DMS 273 (cell line): ENCODE results near the gene ITGB2.
A peak's percentile ranks its signal among the peaks of the same experiment; 100 is the strongest.

Experiments
- DNase-seq: peaks from one replicate; lab custom pipeline; 2025; ENCODE audit not compliant: unreplicated experiment; lab: John Stamatoyannopoulos, UW

ITGB2 gene

GRCh38 chr21:44871576-44872269 is 49.0 kb downstream of the ITGB2 start:
- no peak for DNase-seq

DNA sequence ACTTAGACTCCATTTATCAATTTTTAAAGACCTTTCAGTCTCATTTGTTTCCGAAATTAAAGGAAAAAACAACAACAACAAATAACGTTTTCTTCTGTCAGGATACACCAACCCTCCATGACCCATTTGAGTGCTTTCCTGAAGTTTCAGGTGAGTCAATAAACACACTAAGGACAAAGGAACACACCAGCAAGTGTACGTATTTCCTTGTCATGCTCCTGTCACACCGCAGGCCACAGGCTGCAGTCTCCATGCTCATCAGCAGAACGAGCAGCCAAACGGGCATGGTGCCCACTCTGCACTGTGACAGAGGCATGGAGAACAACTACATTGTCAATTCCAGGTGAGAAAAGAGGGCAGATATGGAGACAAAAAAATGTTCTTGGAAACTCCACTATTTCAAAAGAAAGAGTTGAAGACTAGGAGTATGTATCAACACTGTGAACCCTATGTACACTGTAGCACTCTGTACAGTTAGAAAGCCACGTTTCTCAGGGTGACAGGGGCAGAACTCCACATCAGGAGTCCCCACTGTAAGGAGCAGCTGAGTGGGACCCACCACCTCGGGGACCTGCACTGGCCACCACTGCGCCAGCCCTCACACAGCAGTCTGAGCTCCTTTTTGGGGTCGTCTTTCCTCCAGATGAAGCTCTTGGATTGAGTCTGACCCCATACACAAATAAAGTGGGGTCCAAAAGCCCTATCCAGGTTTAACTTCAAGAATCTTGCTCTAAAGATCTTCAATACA is 49.8 kb downstream of the ITGB2 start:
- no peak for DNase-seq

DNA sequence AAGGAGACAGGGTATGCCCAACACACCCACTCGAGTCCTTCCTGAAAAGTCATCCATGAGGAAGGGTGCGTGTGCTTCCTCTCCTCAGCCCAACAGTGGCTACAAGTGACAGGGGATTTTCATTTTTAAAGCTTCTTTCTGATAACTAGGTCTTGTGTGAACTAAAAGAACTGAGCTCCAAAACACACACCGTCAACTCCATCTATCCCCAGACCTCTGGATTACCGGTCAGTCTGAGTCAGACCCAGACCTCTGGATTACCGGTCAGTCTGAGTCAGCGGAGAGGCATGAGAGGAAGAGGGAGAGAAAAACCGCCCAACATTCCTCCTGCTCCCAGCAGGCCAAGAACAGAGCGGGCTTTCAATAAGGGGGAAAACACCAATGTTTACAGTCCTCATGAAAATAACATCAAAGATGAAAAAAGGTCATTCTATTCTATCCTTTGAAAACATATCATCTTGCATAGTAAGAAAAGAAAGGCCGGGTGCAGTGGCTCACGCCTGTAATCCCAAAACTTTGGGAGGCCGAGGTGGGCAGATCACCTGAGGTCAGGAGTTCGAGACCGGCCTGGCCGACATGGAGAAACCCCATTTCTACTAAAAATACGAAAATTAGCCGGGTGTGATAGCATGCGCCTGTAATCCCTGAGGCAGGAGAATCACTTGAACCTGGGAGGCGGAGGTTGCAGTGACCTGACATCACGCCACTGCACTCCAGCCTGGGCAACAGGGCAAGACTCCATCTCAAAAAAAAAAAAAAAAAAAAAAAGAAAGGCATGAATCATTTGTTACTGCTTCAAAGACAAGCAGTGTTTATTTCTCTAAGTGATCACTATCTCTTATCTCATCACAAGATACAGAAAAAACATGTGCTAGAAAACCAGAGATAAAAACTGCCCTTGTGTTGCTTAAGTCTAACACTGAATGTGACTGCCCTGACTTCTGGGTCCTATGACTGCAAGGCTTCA is 50.6 kb downstream of the ITGB2 start:
- no peak for DNase-seq

DNA sequence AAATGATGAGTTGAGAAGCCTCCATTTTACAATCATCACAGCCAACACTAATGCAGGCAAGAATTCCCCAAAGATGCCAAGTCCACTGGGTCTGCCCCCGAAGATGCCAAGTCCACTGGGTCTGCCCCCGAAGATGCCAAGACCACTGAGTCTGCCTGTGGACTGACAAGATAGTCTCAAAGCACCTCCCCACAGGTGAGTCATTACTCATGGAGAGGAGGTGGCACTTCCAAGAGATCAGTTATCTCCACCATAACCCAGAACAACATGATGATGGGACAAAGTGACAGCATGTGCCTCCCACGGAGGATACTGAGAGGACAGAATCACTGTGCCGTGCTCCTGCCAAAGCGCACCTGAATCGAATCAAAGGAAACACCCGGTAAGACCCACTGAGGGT is 52.0 kb downstream of the ITGB2 start:
- DNase-seq, result no peak

GRCh38 chr21:44867999-44868700 is 52.5 kb downstream of the ITGB2 start:
- no peak for DNase-seq

- DNase-seq, result no peak
Observed at GRCh38 chr21:44867464-44867863, 53.2 kb downstream of the ITGB2 start.

- peak; percentile 87 for DNase-seq
Observed at GRCh38 chr21:44866780-44867179, 53.9 kb downstream of the ITGB2 start.

GRCh38 chr21:44865561-44866280 is 55.0 kb downstream of the ITGB2 start:
- DNase-seq, result no peak

DNA sequence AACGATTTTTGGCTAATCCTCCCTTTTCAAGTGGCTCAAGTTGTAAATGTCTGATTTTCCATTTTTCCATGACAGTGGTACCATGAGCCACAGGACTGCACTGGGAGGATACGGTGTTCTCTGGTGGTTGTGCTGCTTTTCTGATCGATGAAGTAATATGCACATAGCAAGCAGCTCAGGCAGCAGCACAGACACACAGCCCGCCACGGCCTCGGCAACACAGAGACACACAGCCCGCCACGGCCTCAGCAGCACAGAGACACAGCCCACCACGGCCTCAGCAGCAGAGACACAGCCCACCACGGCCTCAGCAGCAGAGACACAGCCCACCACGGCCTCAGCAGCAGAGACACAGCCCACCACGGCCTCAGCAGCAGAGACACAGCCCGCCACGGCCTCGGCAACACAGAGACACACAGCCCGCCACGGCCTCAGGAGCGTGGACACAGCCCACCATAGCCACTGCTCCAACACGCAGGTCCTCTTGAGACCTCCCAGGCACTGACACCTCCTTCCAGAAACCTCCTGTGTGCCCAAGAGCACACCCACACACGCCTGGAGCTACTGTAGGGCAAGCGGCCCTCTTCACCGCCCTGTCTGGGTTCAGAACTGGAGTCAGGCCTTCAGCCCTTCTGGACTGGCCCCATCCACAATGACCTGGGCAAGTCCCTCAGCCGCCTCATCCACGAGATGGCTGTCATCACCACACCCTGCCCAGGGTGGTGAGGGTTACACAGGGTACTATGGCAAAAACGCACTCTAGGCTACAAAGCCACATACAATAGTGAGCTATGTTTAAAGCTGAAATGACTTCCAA is 57.6 kb downstream of the ITGB2 start:
- DNase-seq, result no peak

DNA sequence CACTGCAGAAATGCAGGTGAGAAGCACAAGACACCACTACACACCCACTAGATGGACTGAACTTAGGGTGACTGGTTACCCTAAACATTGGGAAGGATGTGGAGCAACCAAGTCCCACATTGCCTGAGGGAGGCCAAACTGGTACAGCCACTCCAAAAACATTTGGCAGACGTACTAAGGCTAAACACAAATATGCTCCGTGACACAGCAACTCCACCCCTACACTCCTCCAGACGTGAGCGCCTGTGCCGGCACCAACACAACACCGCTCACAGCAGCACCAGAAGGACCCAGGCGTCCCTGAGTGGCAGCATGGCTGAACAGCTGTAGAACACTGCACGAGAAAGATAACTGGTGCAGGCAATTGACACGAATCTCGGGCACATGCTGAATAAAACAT is 61.9 kb downstream of the ITGB2 start:
- DNase-seq, result no peak

DNA sequence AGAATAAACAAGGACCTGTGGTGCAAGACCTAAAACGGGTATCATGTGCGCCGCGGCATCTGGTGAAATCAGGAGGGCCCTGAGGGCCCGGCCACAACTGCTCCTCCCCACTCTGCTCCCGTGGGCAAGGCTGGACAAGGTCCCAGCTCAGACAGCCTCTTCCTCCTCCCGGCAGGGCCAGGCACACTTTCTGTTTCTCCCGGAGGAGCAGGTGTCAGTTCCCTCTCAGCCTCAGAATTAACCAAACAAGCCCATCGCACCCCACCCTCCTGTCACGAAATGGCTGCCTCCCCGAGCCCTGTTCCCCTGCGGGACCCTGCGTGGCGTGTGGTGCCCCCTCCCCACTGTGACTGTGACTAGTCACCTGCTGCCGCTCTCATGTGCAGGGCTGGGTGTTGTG is 62.4 kb downstream of the ITGB2 start:
- DNase-seq, result no peak

GRCh38 chr21:44857127-44857892 is 63.4 kb downstream of the ITGB2 start:
- DNase-seq, result no peak

DNA sequence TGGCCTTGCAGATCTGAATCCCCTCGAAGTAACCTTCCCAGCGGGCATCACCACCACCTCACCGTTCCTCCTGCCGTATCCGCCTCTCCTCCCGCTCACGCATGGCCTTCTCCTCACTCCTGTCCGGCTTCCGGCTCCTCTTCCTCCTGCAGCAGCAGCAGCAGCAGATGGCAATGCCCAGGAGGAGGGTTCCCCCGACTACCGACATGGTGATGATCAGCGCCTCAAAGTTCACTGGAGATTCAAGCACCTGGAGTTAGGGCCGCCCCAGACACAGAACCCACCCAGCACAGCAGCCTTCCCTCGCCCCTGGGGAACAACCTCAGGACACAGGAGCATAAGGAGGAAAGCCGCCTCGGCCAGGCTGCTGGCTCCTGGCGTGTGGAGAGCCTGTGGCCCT is 64.6 kb downstream of the ITGB2 start:
- no peak for DNase-seq

DNA sequence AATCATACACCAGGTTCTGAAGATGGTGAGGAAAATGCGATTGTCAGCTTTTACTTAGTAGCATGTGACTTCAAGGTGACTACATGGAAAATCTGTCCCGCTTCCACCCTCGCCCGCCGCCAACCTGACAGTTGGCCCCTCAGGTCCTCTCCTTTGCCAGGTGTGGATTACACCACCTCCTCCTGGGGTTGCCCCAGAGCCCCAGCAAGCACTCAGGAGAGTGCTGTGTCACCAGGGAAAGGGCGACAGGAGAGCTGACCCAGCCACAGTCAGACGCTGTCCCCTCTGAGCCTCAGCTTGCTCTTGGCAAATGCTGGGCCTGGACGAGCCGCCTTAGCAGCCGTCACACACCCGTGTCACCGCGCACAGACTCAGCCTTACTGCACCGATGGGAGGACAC is 65.1 kb downstream of the ITGB2 start:
- no peak for DNase-seq

DNA sequence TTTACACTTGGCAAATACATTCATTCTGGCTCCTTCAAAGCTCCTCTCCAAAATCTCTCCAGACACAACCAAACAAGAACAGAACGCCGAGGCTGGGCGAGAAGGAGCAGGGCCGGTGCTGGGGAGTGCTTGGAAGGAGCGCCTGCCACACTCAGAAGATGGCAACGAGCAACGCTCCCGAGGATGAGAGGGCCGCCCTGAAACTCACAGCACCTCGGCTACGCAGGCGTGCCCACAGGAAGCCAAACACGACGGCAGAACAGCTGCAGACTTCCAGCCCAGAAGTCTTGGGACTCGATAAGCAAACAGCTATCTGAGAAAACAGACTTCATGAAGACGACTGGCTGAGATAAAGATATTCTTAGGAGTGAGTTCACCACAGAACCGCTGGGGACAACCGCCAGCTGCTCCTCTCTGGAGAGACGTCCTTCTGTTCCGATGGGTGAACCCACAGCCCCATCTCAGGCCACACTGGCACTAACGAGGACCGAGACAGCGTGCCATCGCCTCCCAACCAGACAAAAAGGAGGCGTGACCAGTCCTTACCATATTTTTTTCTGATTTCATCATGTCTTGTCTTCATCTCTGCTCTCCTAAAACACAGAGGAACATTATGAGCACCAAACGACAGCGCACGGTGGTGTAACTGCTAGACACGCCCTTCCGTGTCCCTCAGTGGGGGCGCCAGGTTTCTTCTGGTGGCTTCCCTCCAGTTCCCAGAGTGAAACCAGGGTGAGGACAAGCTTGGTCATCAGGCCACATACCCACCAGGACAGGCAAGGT is 65.8 kb downstream of the ITGB2 start:
- DNase-seq, result no peak

DNA sequence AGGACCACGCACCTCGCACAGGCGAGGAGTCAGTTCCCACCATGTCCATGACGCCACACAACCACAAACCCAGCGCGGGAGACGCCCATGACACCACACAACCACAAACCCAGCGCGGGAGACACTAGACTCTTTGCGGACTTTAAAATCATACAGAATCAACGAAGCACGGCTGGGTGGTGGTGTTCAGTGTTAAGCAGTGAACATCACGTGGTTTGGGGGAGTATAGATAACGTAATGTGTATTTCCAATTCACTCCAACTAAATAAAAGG is 66.4 kb downstream of the ITGB2 start:
- DNase-seq, result no peak

DNA sequence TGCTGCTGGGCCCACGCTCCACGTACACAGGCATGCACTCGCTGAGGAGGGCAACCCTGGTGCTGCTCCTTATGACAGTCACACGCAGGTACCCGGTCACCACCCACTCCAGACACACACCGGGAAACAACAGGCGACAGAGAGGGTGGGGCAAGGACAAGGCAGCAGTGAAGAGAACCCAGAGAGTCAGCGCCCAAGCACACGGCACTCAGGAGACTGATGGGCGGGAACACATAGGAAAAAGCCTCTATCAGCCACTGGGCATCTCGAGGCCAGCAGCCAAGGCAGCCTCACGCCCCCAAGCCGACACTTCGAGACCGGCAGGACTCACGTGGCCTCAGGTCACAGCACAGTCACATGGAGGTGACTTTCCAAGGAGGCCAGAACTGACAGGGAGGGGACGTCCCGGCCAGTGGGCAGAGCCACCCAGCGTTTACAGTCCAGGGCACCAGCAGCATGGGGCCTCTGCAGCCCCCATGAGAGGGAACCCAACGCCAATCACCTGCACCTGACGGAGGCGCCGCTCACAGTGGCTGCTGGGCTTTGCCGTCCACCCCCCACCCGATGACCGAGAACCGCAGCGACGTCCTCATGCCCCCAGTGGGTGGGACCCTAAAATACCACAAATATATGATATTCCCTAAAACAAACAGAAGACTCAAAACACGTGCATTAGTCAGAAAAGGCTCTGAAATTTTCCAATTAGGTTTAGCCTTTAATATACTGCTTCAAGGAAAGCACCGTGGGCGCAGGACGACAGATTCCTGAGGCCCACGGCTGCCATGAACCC is 66.9 kb downstream of the ITGB2 start:
- no peak for DNase-seq
